ENCODE data around the gene RASGRF2.

The RASGRF2 gene

DNA sequence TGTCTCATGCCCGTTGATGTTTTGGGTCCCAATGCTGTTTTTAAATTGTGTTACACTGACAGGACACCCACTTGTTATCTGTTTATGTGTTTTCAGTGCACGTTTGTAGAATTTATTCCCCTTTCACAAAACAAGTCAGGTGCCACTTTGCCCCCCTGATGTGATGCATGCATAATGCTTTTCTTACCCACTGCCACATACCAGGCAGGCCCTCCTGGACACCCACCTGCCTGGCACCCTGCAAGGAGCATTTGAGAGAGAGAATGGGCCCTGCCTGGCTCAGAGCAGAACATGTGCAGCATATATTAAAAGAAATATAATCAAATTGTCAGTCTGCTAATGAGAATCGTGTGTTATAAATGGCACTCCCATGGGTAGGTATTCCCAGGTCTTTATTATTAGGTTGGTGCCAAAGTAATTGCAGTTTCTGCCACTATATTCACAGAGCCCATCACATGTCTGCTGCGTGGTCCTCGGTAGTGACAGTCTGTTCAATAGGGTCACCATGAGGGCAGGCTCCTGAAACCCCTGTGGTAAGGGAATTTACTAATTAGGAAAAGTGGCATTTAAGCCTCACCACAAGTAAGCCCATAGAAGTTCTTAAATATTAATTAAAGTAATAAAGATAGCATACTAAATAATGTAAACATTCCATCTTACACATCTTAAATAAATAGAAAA lies 220.8 kb downstream of the RASGRF2 start:
- no peak for TF ChIP-seq CTCF (IDR thresholded peaks at IDR 0.05; ENCODE audit: control insufficient read depth, insufficient read depth, low read depth, low read length, missing control alignments)
- no peak overlapping the region for H3K4me3 ChIP-seq (ENCODE audit: control insufficient read depth, low read depth, low read length)
- DNase-seq (ENCODE audit: low read depth): no peak

GRCh38 chr5:81181576-81182316 lies 221.6 kb downstream of the RASGRF2 start:
- no peak for DNase-seq (ENCODE audit: low read depth)
- no peak overlapping the region for H3K4me3 ChIP-seq (ENCODE audit: control insufficient read depth, low read depth, low read length)
- TF ChIP-seq CTCF (IDR thresholded peaks at IDR 0.05; ENCODE audit: control insufficient read depth, insufficient read depth, low read depth, low read length, missing control alignments): no peak

DNA sequence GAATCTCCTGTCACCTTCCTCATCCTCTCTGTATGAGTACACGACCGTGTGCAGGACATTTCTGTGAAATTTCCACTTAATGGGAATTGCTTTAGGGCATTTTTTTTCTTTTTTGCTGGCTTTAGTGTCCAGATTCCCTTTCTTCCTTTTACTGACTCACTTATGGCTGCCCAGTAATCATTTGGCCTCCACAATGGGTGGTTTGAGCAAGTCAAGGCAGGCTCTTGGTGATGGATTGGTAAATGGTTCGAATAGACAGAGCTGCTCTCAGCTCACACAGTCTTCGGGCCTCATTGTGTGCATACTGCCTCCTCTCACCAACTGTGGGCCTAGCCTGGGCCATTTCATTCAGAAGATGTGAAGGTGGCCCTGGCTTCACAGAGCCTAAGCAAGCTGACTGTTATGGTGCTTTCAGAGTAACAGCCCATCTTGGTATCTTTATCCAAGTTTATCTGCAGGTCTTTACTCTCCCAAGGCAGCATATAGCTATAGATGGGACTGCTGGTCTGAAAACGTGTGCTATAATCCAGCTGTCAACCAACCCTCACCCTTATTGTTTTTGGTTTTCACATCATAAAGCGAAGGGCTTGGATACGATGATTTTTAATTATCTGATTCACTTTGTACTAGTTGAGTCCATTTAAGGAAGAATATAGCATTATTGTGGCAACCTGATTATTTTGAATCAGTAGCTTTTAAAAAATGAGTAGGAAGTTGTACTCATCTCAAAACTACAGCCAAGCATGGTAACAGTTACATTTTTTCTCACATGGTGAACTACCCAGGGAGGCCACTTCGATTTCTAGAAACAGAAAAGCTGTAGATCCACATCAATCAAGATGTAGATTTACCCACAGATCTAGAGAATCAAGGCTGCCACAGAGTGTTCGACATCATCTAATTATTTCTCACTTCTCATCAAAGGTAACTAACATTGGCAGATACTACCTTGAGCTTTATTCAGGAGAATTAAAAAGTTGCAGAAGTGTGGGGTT lies 222.5 kb downstream of the RASGRF2 start:
- H3K4me3 ChIP-seq (ENCODE audit: control insufficient read depth, low read depth, low read length): no peak overlapping the region
- no peak for TF ChIP-seq CTCF (IDR thresholded peaks at IDR 0.05; ENCODE audit: control insufficient read depth, insufficient read depth, low read depth, low read length, missing control alignments)
- DNase-seq (ENCODE audit: low read depth): no peak

GRCh38 chr5:81183811-81184748 lies 223.9 kb downstream of the RASGRF2 start:
- DNase-seq (ENCODE audit: low read depth): no peak
- no peak overlapping the region for H3K4me3 ChIP-seq (ENCODE audit: control insufficient read depth, low read depth, low read length)
- TF ChIP-seq CTCF (IDR thresholded peaks at IDR 0.05; ENCODE audit: control insufficient read depth, insufficient read depth, low read depth, low read length, missing control alignments): no peak

DNA sequence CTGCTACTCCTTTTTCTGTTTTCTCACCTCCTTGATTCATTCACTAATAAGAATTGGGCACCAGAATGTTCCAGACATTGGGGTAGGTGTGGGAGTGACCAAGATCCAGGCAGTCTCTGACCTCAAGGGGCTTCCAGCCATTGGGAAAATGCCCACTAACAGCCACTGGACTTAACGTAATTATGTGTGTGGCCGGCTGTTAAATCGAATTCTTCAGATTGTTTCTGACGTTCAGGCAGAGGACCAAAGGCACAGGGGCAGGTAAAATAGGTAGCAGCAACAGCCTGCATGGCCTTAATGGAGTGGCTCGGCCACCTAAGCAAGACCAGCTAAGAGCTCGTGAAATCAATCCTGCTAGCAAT lies 224.6 kb downstream of the RASGRF2 start:
- no peak for DNase-seq (ENCODE audit: low read depth)
- no peak for TF ChIP-seq CTCF (IDR thresholded peaks at IDR 0.05; ENCODE audit: control insufficient read depth, insufficient read depth, low read depth, low read length, missing control alignments)
- no peak overlapping the region for H3K4me3 ChIP-seq (ENCODE audit: control insufficient read depth, low read depth, low read length)
